H1 (cell line): ENCODE results near the gene CCDC7. TPM values are rescaled to one million over a fixed set of nuclear protein-coding genes. Genes with fewer than 3 reads are reported as not detected.

Source experiments
- CTCF ChIA-PET: fragments of 300-600 bp; sonication (Branson Sonifier 250); formaldehyde crosslinking; loops from one replicate; lab custom pipeline; 2021; ENCODE audit not compliant: partially characterized antibody; lab: Charles Lee
- POLR2A ChIA-PET: fragments of 300-600 bp; sonication (Branson Sonifier 250); formaldehyde crosslinking; loops from one replicate; lab custom pipeline; 2021; ENCODE audit warnings: inconsistent platforms; ENCODE audit not compliant: partially characterized antibody; lab: Charles Lee
- DNase-seq, 2 experiments: peaks; one replicate each; pipeline versions ENCODE4 v3.0.0 to v3.0.0-alpha.2; 2010 to 2022; ENCODE audit warnings: low spot score in 2 of 2, low read depth in 1 of 2, mixed read lengths in 1 of 2
- FAIRE-seq: peaks from 2 replicates; lab custom pipeline; 2011; peaks lifted over from hg19 to GRCh38; lab: Jason Lieb, UNC
- H2AFZ ChIP-seq: 2 replicates; pipeline ENCODE4 v1.8.1; 2012; ENCODE audit warnings: low read length, inconsistent platforms
- H2AK5ac ChIP-seq: 2 replicates; pipeline ENCODE4 v1.6.1; 2013; ENCODE audit warnings: low read depth, low read length
- H2BK120ac ChIP-seq: replicated peaks from 2 replicates; pipeline ENCODE3; 2013; ENCODE audit warnings: low read depth, low read length, inconsistent platforms
- H2BK12ac ChIP-seq: 2 replicates; pipeline ENCODE4 v1.6.1; 2013; ENCODE audit warnings: low read depth, low read length
- H2BK15ac ChIP-seq: 2 replicates; pipeline ENCODE4 v1.6.1; 2013; ENCODE audit warnings: low read length
- H2BK20ac ChIP-seq: 2 replicates; pipeline ENCODE4 v1.6.1; 2013; ENCODE audit warnings: low read length
- H2BK5ac ChIP-seq: 2 replicates; pipeline ENCODE4 v1.6.1; 2013; ENCODE audit warnings: low read depth, low read length
- H3K14ac ChIP-seq: 2 replicates; pipeline ENCODE4 v1.6.1; 2013; ENCODE audit warnings: inconsistent platforms; ENCODE audit not compliant: insufficient read length
- H3K18ac ChIP-seq: 2 replicates; pipeline ENCODE4 v1.6.1; 2013; ENCODE audit warnings: low read length; ENCODE audit errors: extremely low read depth
- H3K23ac ChIP-seq: 2 replicates; pipeline ENCODE4 v1.6.1; 2013; ENCODE audit warnings: inconsistent platforms; ENCODE audit not compliant: insufficient read length
- H3K23me2 ChIP-seq: 2 replicates; pipeline ENCODE4 v1.6.1; 2013; ENCODE audit warnings: low read depth, low read length
- H3K27ac ChIP-seq: 2 replicates; pipeline ENCODE4 v1.6.1; 2011; ENCODE audit warnings: low read depth, low read length, inconsistent platforms
- H3K27me3 ChIP-seq, 4 experiments: replicated peaks in 1 of 4; 1 replicate in 1 of 4; 2 replicates in 3 of 4; pipeline versions ENCODE4 v1.6.1 to v1.8.1; 2011 to 2013; ENCODE audit warnings: low read length in 3 of 4, mild to moderate bottlenecking in 3 of 4, inconsistent platforms in 2 of 4, mixed read lengths in 2 of 4, moderate library complexity in 1 of 4; ENCODE audit not compliant: control insufficient read depth in 3 of 4, insufficient read depth in 3 of 4; ENCODE audit errors: extremely low read depth in 1 of 4
- H3K36me3 ChIP-seq, 4 experiments: 2 replicates each; pipeline versions ENCODE4 v1.6.1 to v1.8.1; 2011 to 2013; ENCODE audit warnings: mild to moderate bottlenecking in 4 of 4, low read length in 3 of 4, moderate library complexity in 2 of 4, control low read depth in 1 of 4, inconsistent platforms in 1 of 4; ENCODE audit not compliant: insufficient read depth in 4 of 4, control insufficient read depth in 2 of 4
- H3K4ac ChIP-seq: replicated peaks from 2 replicates; pipeline ENCODE3; 2013; ENCODE audit warnings: low read length, low read depth, mixed read lengths, inconsistent platforms; ENCODE audit not compliant: insufficient read length
- H3K4me1 ChIP-seq, 4 experiments: replicated peaks in 1 of 4; 1 replicate in 1 of 4; 2 replicates in 3 of 4; pipeline versions ENCODE4 v1.6.1 to v1.8.1; 2011 to 2013; ENCODE audit warnings: low read length in 3 of 4, inconsistent platforms in 2 of 4, mixed read lengths in 1 of 4; ENCODE audit not compliant: insufficient read depth in 4 of 4, control insufficient read depth in 3 of 4
- H3K4me2 ChIP-seq, 2 experiments: 2 replicates each; pipeline versions ENCODE4 v1.6.1 to v1.8.1; 2011 to 2013; ENCODE audit warnings: low read depth in 2 of 2, low read length in 2 of 2, control low read depth in 1 of 2, inconsistent platforms in 1 of 2, mild to moderate bottlenecking in 1 of 2; ENCODE audit not compliant: insufficient read depth in 1 of 2
- H3K4me3 ChIP-seq, 4 experiments: fragments of 200-600, 300-600 bp in 1 of 4; sonication (generic), shearing (Covaris generic), sonication (Bioruptor Twin) in 1 of 4; 2 replicates each; pipeline versions ENCODE4 v1.5.1 to v1.8.1; 2011 to 2016; ENCODE audit warnings: low read length in 4 of 4, low read depth in 3 of 4, control low read depth in 2 of 4, inconsistent platforms in 2 of 4, mild to moderate bottlenecking in 2 of 4, mixed read lengths in 1 of 4, moderate library complexity in 1 of 4; ENCODE audit not compliant: insufficient read depth in 2 of 4; ENCODE audit errors: extremely low read depth in 1 of 4
- H3K56ac ChIP-seq: replicated peaks from 2 replicates; pipeline ENCODE3; 2013; ENCODE audit warnings: low read depth, mild to moderate bottlenecking, mixed read lengths, low read length, inconsistent platforms; ENCODE audit not compliant: insufficient read length
- H3K79me1 ChIP-seq: 2 replicates; pipeline ENCODE4 v1.6.1; 2013; ENCODE audit warnings: low read depth, low read length, control low read depth
- H3K79me2 ChIP-seq, 2 experiments: 2 replicates each; pipeline versions ENCODE4 v1.6.1 to v1.8.1; 2012 to 2013; ENCODE audit warnings: low read length in 2 of 2, mild to moderate bottlenecking in 2 of 2, inconsistent platforms in 1 of 2; ENCODE audit not compliant: insufficient read depth in 2 of 2, control insufficient read depth in 1 of 2
- H3K9ac ChIP-seq, 4 experiments: replicated peaks in 1 of 4; 1 replicate in 1 of 4; 2 replicates in 3 of 4; pipeline versions ENCODE4 v1.6.1 to v1.8.1; 2011 to 2013; ENCODE audit warnings: low read depth in 3 of 4, low read length in 3 of 4, control low read depth in 2 of 4, mild to moderate bottlenecking in 2 of 4, moderate library complexity in 2 of 4, inconsistent platforms in 1 of 4; ENCODE audit errors: extremely low read depth in 1 of 4
- H3K9me3 ChIP-seq, 2 experiments: 2 replicates each; pipeline versions ENCODE4 v1.6.1 to v1.8.1; 2012 to 2013; ENCODE audit warnings: mild to moderate bottlenecking in 2 of 2, moderate library complexity in 2 of 2, control low read depth in 1 of 2, inconsistent platforms in 1 of 2, low read depth in 1 of 2, low read length in 1 of 2, mixed read lengths in 1 of 2; ENCODE audit not compliant: insufficient read depth in 2 of 2
- H4K20me1 ChIP-seq, 2 experiments: replicated peaks in 1 of 2; 2 replicates each; pipeline versions ENCODE3 to v1.8.1; 2011 to 2013; ENCODE audit warnings: inconsistent platforms in 2 of 2, low read length in 2 of 2, mild to moderate bottlenecking in 1 of 2; ENCODE audit not compliant: insufficient read depth in 2 of 2, control insufficient read depth in 1 of 2
- H4K5ac ChIP-seq: 2 replicates; pipeline ENCODE4 v1.6.1; 2013; ENCODE audit warnings: low read length, low read depth, mixed read lengths, inconsistent platforms; ENCODE audit not compliant: insufficient read length
- H4K8ac ChIP-seq: 2 replicates; pipeline ENCODE4 v1.8.0; 2013; ENCODE audit warnings: mild to moderate bottlenecking, moderate library complexity, low read length, inconsistent platforms; ENCODE audit not compliant: insufficient read depth; ENCODE audit errors: extremely low read depth
- H4K91ac ChIP-seq: replicated peaks from 2 replicates; pipeline ENCODE3; 2013; ENCODE audit warnings: low read length, mixed read lengths, inconsistent platforms; ENCODE audit not compliant: insufficient read length
- ASH2L ChIP-seq: fragments of 200-600, 300-600 bp; sonication (generic); IDR thresholded peaks from one replicate; pipeline ENCODE4 v1.7.1; 2017; ENCODE audit warnings: low read length
- POLR2AphosphoS5 ChIP-seq: IDR thresholded peaks from 2 replicates; pipeline ENCODE4 v1.6.1; 2011; ENCODE audit warnings: low read depth, low read length
- WGBS, 2 experiments: shearing (Covaris generic) in 1 of 2; methylation state at CpG; one replicate each; pipeline versions ENCODE4 v1.1.6 to v1.1.7; 2013 to 2015; ENCODE audit warnings: low lambda C conversion rate in 2 of 2, mixed read lengths in 2 of 2, inconsistent platforms in 1 of 2, low coverage in 1 of 2, missing lambda C conversion rate in 1 of 2; ENCODE audit not compliant: insufficient replicate concordance in 2 of 2, insufficient coverage in 1 of 2, insufficient read length in 1 of 2; ENCODE audit errors: extremely low coverage in 1 of 2, missing lambda C conversion rate in 1 of 2; 5-methylcytosine and 5-hydroxymethylcytosine counted together
- polyA plus RNA-seq, 7 experiments: library from polyadenylated mRNA; depleted of rRNA in 3 of 7; stranded (reverse) in 5 of 7; unstranded in 2 of 7; fragments of >200 nt in 5 of 7; fragments of 200-250 nt in 2 of 7; gene quantifications; 1 replicate in 5 of 7; 2 replicates in 1 of 7; 4 replicates in 1 of 7; pipeline versions ENCODE4 v1.2.1 to v1.2.3, GENCODE V29; 2011 to 2013; ENCODE audit warnings: missing spikeins in 2 of 7, mixed read lengths in 2 of 7
- total RNA-seq: library from RNA; stranded (reverse); fragmentation: NEBNext Ultra II Directional; extraction: Animal tissue kit (Norgen Biotek cat#: 25700); gene quantifications from 2 replicates; pipeline ENCODE4 v1.2.1, GENCODE V29; 2021

CCDC7 gene
- total and polyA plus RNA-seq, 2 of the 8 experiments (the other 6 are each of a cell fraction or from before 2014, with no cell fraction given) = 0.18 to 0.74 TPM

GRCh38 chr10:32446536-32447406 is 831 bp downstream of the CCDC7 start:
- Histone ChIP-seq H3K23me2 (peaks cover 4% of the 10 kb centered on the region; the same call in 1 of the 2 replicates), H3K36me3 (no peaks in the 10 kb centered on the region), H2BK5ac (no peak overlapping the region), H4K20me1 (no peaks in the 10 kb centered on the region), H2BK20ac (no peak overlapping the region), H3K18ac (peak overlapping the region; percentile 65), H3K4me1 (no peaks in the 10 kb centered on the region), H3K56ac (peak overlapping the region; percentile 17), H3K4ac (no peak overlapping the region), H3K23ac (no peak overlapping the region), H3K79me2 (no peaks in the 10 kb centered on the region), H4K8ac (peak overlapping the region; percentile 91; the same call in 1 of the 2 replicates), H3K9ac (peak overlapping the region; percentile 62 to 89 (median 67)), H3K4me3 (peak overlapping the region; percentile 78 to 93 (median 86)), H3K27me3 (no peaks in the 10 kb centered on the region), H2BK120ac (no peak overlapping the region), H3K4me2 (peak overlapping the region; percentile 80 to 87), H3K9me3 (no peaks in the 10 kb centered on the region), H2AFZ (peak overlapping the region; percentile 98), H3K79me1 (no peaks in the 10 kb centered on the region), H4K91ac (peak overlapping the region; percentile 52), H3K27ac (peak overlapping the region; percentile 14; the same call in 1 of the 2 replicates), H2BK15ac (no peak overlapping the region), H4K5ac (peak overlapping the region; percentile 40), H2BK12ac (no peak overlapping the region), H3K14ac (peak overlapping the region; percentile 27), H2AK5ac (no peak overlapping the region)
- TF ChIP-seq ASH2L = peak; percentile 72
- TF ChIP-seq POLR2AphosphoS5 = no peak
- ChIA-PET CTCF (interaction anchor here (1.1 kb wide), 2 partner anchors 9 to 78 kb away, joined by 3 read pairs; no protein-coding TSS in a partner anchor), POLR2A (no interaction called here)
- 34% methylated on average over 17 of the region's 18 CpGs; no CpG with 5 or more reads in 1 of the 2 experiments for WGBS, 2 experiments
- DNase-seq (no peak), FAIRE-seq (no peak)
